Measurements from ENCODE around the gene TYW1B. TPM values are rescaled to one million over a fixed set of nuclear protein-coding genes. Genes with fewer than 3 reads are reported as not detected.
A peak's percentile ranks its signal among the peaks of the same experiment; 100 is the strongest.
"Not testable (repeated sequence)": the region's sequence is repeated elsewhere in the genome, so short reads cannot be mapped to it uniquely, and the experiment has no call there.

Gene TYW1B
- total RNA-seq, 1 experiment from 2014 or later: 3.0 TPM

DNA sequence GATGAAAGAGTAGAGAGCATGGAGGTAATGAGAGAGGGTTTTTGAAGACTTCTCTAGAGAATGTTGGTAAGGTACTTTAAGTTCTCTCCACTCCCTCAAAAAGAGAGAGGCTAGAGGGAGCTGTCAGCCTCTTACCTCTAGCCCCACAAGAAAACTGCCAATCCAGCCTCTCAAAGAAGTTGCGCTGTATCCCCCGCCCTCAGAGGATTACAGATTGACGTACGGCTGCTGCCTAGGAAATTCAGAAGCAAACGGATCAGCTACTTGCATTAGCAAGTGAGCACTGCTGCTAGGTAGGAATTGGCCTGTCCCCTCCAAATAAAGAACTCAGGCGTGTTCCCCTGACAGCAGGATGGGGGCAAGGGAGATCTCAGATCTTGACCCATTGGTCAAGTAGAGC is 34.2 kb downstream of the TYW1B start:
- H3K36me3 ChIP-seq (ENCODE audit: low read depth): no peaks in the 10 kb centered on the region
- no peaks in the 10 kb centered on the region for H3K9me3 ChIP-seq (ENCODE audit: insufficient read depth, low read depth)
- ChIA-PET CTCF (no interaction called here), POLR2A (ENCODE audit: unreplicated experiment) (no interaction called here)
- no peaks in the 10 kb centered on the region for H3K27me3 ChIP-seq (ENCODE audit: insufficient read depth, low read depth)
- intact Hi-C loops (cut with micrococcal nuclease; ENCODE audit: unreplicated experiment): no loop called here
- no peaks in the 10 kb centered on the region for H3K79me2 ChIP-seq (ENCODE audit: low read depth)
- no peak overlapping the region for H3K4me3 ChIP-seq
- no peak for TF ChIP-seq EZH2 (IDR thresholded peaks at IDR 0.05; ENCODE audit: low read depth)
- TF ChIP-seq, protein P1, sequence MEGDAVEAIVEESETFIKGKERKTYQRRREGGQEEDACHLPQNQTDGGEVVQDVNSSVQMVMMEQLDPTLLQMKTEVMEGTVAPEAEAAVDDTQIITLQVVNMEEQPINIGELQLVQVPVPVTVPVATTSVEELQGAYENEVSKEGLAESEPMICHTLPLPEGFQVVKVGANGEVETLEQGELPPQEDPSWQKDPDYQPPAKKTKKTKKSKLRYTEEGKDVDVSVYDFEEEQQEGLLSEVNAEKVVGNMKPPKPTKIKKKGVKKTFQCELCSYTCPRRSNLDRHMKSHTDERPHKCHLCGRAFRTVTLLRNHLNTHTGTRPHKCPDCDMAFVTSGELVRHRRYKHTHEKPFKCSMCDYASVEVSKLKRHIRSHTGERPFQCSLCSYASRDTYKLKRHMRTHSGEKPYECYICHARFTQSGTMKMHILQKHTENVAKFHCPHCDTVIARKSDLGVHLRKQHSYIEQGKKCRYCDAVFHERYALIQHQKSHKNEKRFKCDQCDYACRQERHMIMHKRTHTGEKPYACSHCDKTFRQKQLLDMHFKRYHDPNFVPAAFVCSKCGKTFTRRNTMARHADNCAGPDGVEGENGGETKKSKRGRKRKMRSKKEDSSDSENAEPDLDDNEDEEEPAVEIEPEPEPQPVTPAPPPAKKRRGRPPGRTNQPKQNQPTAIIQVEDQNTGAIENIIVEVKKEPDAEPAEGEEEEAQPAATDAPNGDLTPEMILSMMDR (conservative IDR thresholded peaks at IDR 0.05): no peak
- H3K4me1 ChIP-seq (replicated peaks; ENCODE audit: insufficient read depth): no peaks in the 10 kb centered on the region
- no peak overlapping the region for H3K4me2 ChIP-seq
- H4K20me1 ChIP-seq (ENCODE audit: insufficient read depth): no peaks in the 10 kb centered on the region
- H3K27ac ChIP-seq: no peak overlapping the region
- no peak for DNase-seq
- no peaks in the 10 kb centered on the region for H3K9me2 ChIP-seq (ENCODE audit: insufficient read depth)
- no peaks in the 10 kb centered on the region for H3F3A ChIP-seq (ENCODE audit: insufficient read depth, low read depth)
- BruUV-seq (replicated peaks): no TSS peak
- no peak overlapping the region for H2AFZ ChIP-seq

- H3K79me2 ChIP-seq (ENCODE audit: low read depth); H3K4me3 ChIP-seq; POLR2A ChIA-PET (ENCODE audit: unreplicated experiment); H3K36me3 ChIP-seq (ENCODE audit: low read depth); H3K4me2 ChIP-seq; H3K27me3 ChIP-seq (ENCODE audit: insufficient read depth, low read depth); BruUV-seq (replicated peaks); DNase-seq; H3K9me3 ChIP-seq (ENCODE audit: insufficient read depth, low read depth); H2AFZ ChIP-seq; intact Hi-C loops (cut with micrococcal nuclease; ENCODE audit: unreplicated experiment); H3K4me1 ChIP-seq (replicated peaks; ENCODE audit: insufficient read depth); H3K27ac ChIP-seq; CTCF ChIA-PET; H4K20me1 ChIP-seq (ENCODE audit: insufficient read depth); H3K9me2 ChIP-seq (ENCODE audit: insufficient read depth); H3F3A ChIP-seq (ENCODE audit: insufficient read depth, low read depth): not testable (repeated sequence)
Measured at GRCh38 chr7:72790698-72791060, 37.3 kb downstream of the TYW1B start.

- H3F3A ChIP-seq (ENCODE audit: insufficient read depth, low read depth); POLR2A ChIA-PET (ENCODE audit: unreplicated experiment); H4K20me1 ChIP-seq (ENCODE audit: insufficient read depth); H3K4me2 ChIP-seq; H3K36me3 ChIP-seq (ENCODE audit: low read depth); DNase-seq; H3K79me2 ChIP-seq (ENCODE audit: low read depth); H2AFZ ChIP-seq; H3K27me3 ChIP-seq (ENCODE audit: insufficient read depth, low read depth); H3K4me1 ChIP-seq (replicated peaks; ENCODE audit: insufficient read depth); H3K9me2 ChIP-seq (ENCODE audit: insufficient read depth); BruUV-seq (replicated peaks); H3K27ac ChIP-seq; intact Hi-C loops (cut with micrococcal nuclease; ENCODE audit: unreplicated experiment); H3K4me3 ChIP-seq; H3K9me3 ChIP-seq (ENCODE audit: insufficient read depth, low read depth): not testable (repeated sequence)
- CTCF ChIA-PET: interaction anchor here (0.6 kb wide), 1 partner anchor 1085 kb away, joined by 6 read pairs; no protein-coding TSS in a partner anchor
Measured at GRCh38 chr7:72790048-72790697, 37.8 kb downstream of the TYW1B start.

GRCh38 chr7:72785166-72785955 is 42.6 kb downstream of the TYW1B start:
- BruUV-seq (replicated peaks): no TSS peak
- TF ChIP-seq EZH2 (IDR thresholded peaks at IDR 0.05; ENCODE audit: low read depth): no peak
- TF ChIP-seq, protein P1 (conservative IDR thresholded peaks at IDR 0.05): no peak
- CTCF ChIA-PET: no interaction called here
- Histone ChIP-seq H3K9me3 (ENCODE audit: insufficient read depth, low read depth) (no peaks in the 10 kb centered on the region), H3K4me1 (replicated peaks; ENCODE audit: insufficient read depth) (no peaks in the 10 kb centered on the region), H3K9me2 (ENCODE audit: insufficient read depth) (no peaks in the 10 kb centered on the region), H3F3A (ENCODE audit: insufficient read depth, low read depth) (no peaks in the 10 kb centered on the region), H3K27me3 (ENCODE audit: insufficient read depth, low read depth) (no peaks in the 10 kb centered on the region), H3K27ac (no peak overlapping the region), H4K20me1 (ENCODE audit: insufficient read depth) (no peaks in the 10 kb centered on the region), H3K4me2 (no peak overlapping the region), H3K4me3 (no peak overlapping the region), H2AFZ (no peak overlapping the region), H3K79me2 (ENCODE audit: low read depth) (no peaks in the 10 kb centered on the region), H3K36me3 (ENCODE audit: low read depth) (no peaks in the 10 kb centered on the region)
- POLR2A ChIA-PET (ENCODE audit: unreplicated experiment): no interaction called here
- intact Hi-C loops (cut with micrococcal nuclease; ENCODE audit: unreplicated experiment): loop anchor here (10.0 kb wide), 1 partner anchor 1031 kb away; no protein-coding TSS in a partner anchor
- DNase-seq: no peak

- CTCF ChIA-PET: interaction anchor here (0.7 kb wide), 1 partner anchor 26 kb away, joined by 6 read pairs; no protein-coding TSS in a partner anchor
- H3K27ac ChIP-seq; POLR2A ChIA-PET (ENCODE audit: unreplicated experiment); H2AFZ ChIP-seq; H3K4me3 ChIP-seq; H3K36me3 ChIP-seq (ENCODE audit: low read depth); BruUV-seq (replicated peaks); H3K4me1 ChIP-seq (replicated peaks; ENCODE audit: insufficient read depth); H3K4me2 ChIP-seq; H4K20me1 ChIP-seq (ENCODE audit: insufficient read depth); H3K79me2 ChIP-seq (ENCODE audit: low read depth); H3K9me2 ChIP-seq (ENCODE audit: insufficient read depth); H3K27me3 ChIP-seq (ENCODE audit: insufficient read depth, low read depth); H3K9me3 ChIP-seq (ENCODE audit: insufficient read depth, low read depth); H3F3A ChIP-seq (ENCODE audit: insufficient read depth, low read depth): not testable (repeated sequence)
- intact Hi-C loops (cut with micrococcal nuclease; ENCODE audit: unreplicated experiment): loop anchor here (10.0 kb wide), 1 partner anchor 1029 kb away; no protein-coding TSS in a partner anchor
- peak; percentile 18 to 54 for DNase-seq
Measured at GRCh38 chr7:72783601-72784370, 44.2 kb downstream of the TYW1B start.
